Measurements from ENCODE around the gene SURF2.

DNA sequence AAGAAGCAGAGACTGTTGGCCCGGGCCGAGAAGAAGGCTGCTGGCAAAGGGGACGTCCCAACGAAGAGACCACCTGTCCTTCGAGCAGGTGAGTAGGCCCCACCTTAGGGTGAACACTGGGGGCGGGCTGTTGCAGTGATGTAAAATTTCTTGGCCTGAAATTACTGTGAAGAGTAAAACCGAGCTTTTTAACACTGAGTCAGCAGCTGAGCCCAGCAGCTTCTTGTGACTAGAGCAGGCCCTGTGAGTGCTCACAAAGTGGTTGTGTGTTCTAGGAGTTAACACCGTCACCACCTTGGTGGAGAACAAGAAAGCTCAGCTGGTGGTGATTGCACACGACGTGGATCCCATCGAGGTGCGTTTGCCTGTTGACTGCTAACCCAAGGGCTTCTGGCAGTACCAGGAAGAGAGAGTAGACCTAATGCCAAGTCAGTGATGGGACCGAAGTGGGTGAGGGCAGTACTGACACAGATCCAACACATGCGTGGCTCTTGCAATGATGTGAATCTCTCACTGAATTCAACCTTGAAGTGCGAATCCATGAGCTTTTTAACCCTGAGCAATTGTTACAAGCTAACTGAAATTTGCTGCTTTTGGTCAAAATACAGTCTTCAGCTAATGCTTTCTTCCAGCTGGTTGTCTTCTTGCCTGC lies 6.3 kb upstream of the SURF2 start:
- no peak for TF ChIP-seq CTCF (conservative IDR thresholded peaks at IDR 0.05)
- no peak for TF ChIP-seq ZFX (IDR thresholded peaks at IDR 0.05)
